HepG2 (cell line): ENCODE data around the gene STARD13. TPM values are rescaled to one million over a fixed set of nuclear protein-coding genes. Genes with fewer than 3 reads are reported as not detected.
A peak's percentile ranks its signal among the peaks of the same experiment; 100 is the strongest.

Experiments used
- BHLHE40 ChIP-seq: IDR thresholded peaks from 2 replicates; pipeline ENCODE4 v1.6.1; 2011; ENCODE audit warnings: low read length, improper control_type of control experiment
- HMGA1 ChIP-seq: sonication (generic); formaldehyde crosslinking; conservative IDR thresholded peaks from 2 replicates; pipeline ENCODE4 v1.4.0; 2020; ENCODE audit warnings: missing genetic modification reagents
- MAF1 ChIP-seq: sonication (generic); formaldehyde crosslinking; IDR thresholded peaks from 2 replicates; pipeline ENCODE4 v1.5.0; 2020; ENCODE audit warnings: missing genetic modification reagents, borderline replicate concordance
- MTA1 ChIP-seq: sonication (generic); formaldehyde crosslinking; IDR thresholded peaks from 2 replicates; pipeline ENCODE4 v1.4.0; 2020; ENCODE audit warnings: missing genetic modification reagents, mild to moderate bottlenecking, borderline replicate concordance
- NCOA1 ChIP-seq: sonication (generic); formaldehyde crosslinking; IDR thresholded peaks from 2 replicates; pipeline ENCODE4 v1.9.0; 2021; ENCODE audit warnings: missing genetic modification reagents
- NFE2L2 ChIP-seq: fragments of 150-350 bp; IDR thresholded peaks from 2 replicates; pipeline ENCODE4 v1.6.1; 2014; ENCODE audit warnings: low read length
- SNRNP70 ChIP-seq: fragments of 200-400 bp; formaldehyde crosslinking; IDR thresholded peaks from 2 replicates; pipeline ENCODE4 v1.6.1; 2017; ENCODE audit warnings: mild to moderate bottlenecking, low read depth, low read length, moderate library complexity
- SP4 ChIP-seq: sonication (generic); formaldehyde crosslinking; IDR thresholded peaks from 2 replicates; pipeline ENCODE4 v1.8.1; 2023; ENCODE audit warnings: mild to moderate bottlenecking, missing genetic modification reagents
- ZNF543 ChIP-seq: sonication (generic); formaldehyde crosslinking; IDR thresholded peaks from 2 replicates; pipeline ENCODE4 v1.4.0; 2020; ENCODE audit warnings: mild to moderate bottlenecking, missing genetic modification reagents
- ZNF550 ChIP-seq: sonication (generic); formaldehyde crosslinking; IDR thresholded peaks from 2 replicates; pipeline ENCODE4 v1.4.0; 2020; ENCODE audit warnings: mild to moderate bottlenecking, missing genetic modification reagents, borderline replicate concordance
- ZNF589 ChIP-seq: sonication (generic); formaldehyde crosslinking; conservative IDR thresholded peaks from 2 replicates; pipeline ENCODE4 v1.8.0; 2022; ENCODE audit warnings: mild to moderate bottlenecking, moderate library complexity, missing genetic modification reagents
- ZNF850 ChIP-seq: sonication (generic); formaldehyde crosslinking; conservative IDR thresholded peaks from 2 replicates; pipeline ENCODE4 v1.9.0; 2021; ENCODE audit warnings: mild to moderate bottlenecking, missing genetic modification reagents
- polyA plus RNA-seq, 8 experiments: library from polyadenylated mRNA; depleted of rRNA in 3 of 8; stranded (reverse) in 7 of 8; unstranded in 1 of 8; fragments of >200 nt; fragmentation: Illumina TruSeq in 4 of 8; extraction: Trizol in 4 of 8; gene quantifications; 2 replicates each; pipeline versions ENCODE4 v1.2.1 to v1.2.3, GENCODE V29; 2011 to 2016; ENCODE audit warnings: low read depth in 4 of 8, missing spikeins in 1 of 8, mixed read lengths in 1 of 8; ENCODE audit not compliant: insufficient read depth in 1 of 8
- total RNA-seq, 5 experiments: library from RNA; depleted of rRNA; stranded (reverse); fragments of >200 nt; fragmentation: Illumina TruSeq; extraction: Trizol; gene quantifications; 2 replicates each; pipeline ENCODE4 v1.2.3, GENCODE V29; 2016; ENCODE audit warnings: low read depth in 1 of 5
- TF ChIP-seq, protein P1 (sequence below): sonication (generic); formaldehyde crosslinking; IDR thresholded peaks from 2 replicates; pipeline ENCODE4 v1.4.0; 2020; ENCODE audit warnings: missing genetic modification reagents
- TF ChIP-seq, protein P2 (sequence below): sonication (generic); formaldehyde crosslinking; IDR thresholded peaks from 2 replicates; pipeline ENCODE4 v1.5.0; 2020; ENCODE audit warnings: missing genetic modification reagents, mild to moderate bottlenecking, borderline replicate concordance
- TF ChIP-seq, protein P3 (sequence below), 2 experiments: sonication (generic) in 1 of 2; formaldehyde crosslinking in 1 of 2; IDR thresholded peaks; 2 replicates each; pipeline versions ENCODE4 v1.4.0 to v1.6.1; 2018 to 2020; ENCODE audit warnings: missing genetic modification reagents in 2 of 2, borderline replicate concordance in 1 of 2, low read depth in 1 of 2, mild to moderate bottlenecking in 1 of 2, missing biosample characterization in 1 of 2
- TF ChIP-seq, protein P4 (sequence below): sonication (generic); formaldehyde crosslinking; IDR thresholded peaks from 2 replicates; pipeline ENCODE4 v1.4.0; 2020; ENCODE audit warnings: low read depth, missing genetic modification reagents
- TF ChIP-seq, protein P5 (sequence below): sonication (generic); formaldehyde crosslinking; IDR thresholded peaks from 2 replicates; pipeline ENCODE4 v1.8.0; 2022; ENCODE audit warnings: mild to moderate bottlenecking, missing genetic modification reagents, moderate library complexity
- TF ChIP-seq, protein P6 (sequence below): sonication (generic); formaldehyde crosslinking; IDR thresholded peaks from 2 replicates; pipeline ENCODE4 v1.4.0; 2020; ENCODE audit warnings: missing genetic modification reagents

Gene STARD13
- total and polyA plus RNA-seq, 2 of the 13 experiments (the other 11 are each of a cell fraction or from before 2014, with no cell fraction given) = 12.8 to 14.3 TPM

DNA sequence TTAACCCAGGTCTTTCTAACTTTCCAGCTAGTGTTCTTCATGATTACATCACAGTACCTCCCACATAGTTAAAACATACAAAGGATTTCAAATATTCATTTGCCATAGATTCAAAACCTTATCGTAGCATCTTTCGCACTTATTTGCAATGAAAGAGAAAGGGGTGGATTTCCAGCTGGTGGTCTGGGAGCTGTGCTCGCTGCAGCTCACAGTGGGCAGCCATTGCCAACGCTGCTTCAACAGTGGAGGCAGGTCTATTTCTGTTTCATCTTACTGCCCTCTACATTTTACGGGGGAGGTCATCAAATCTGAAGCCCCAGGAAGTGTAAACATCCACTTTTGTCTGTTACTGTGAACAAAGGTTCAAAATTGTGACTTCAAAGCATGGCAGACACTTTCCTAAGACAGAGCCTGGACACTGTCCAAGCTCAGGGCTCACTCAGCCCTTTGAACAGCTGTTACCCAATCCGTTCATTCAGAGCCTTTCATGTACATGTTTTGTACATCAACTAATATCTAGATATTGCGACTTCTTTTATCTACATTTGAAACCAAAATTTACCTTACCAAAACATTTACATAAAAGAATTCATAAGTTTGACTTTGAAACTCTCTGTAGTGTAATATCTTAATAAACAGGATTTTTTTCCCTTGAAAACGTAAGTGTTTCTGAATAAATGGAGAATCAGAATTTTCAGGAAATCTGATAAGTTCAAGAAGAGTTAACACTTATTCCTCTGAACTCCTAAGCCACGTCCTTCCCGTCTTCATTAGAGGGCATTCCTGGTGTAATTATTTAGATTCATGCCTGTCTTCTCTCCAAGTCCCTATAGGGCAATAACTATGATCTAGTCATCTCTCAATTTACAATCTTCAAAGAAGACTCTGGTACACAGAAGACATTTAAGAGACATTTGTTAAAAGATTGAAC, 25.1 kb downstream of the STARD13 start (continued):
- TF ChIP-seq MTA1 (CRISPR knock-in tag) (peak; percentile 52; the same call in 1 of the 2 replicates), ZNF850 (no peak), ZNF550 (CRISPR knock-in tag) (no peak), ZNF589 (no peak), MAF1 (CRISPR knock-in tag) (no peak), SP4 (CRISPR knock-in tag) (no peak), HMGA1 (no peak), SNRNP70 (no peak), NFE2L2 (no peak), BHLHE40 (peak; percentile 78), ZNF543 (CRISPR knock-in tag) (0 out of 2 replicates have a peak, but pooled peaks have one; percentile 59), NCOA1 (CRISPR knock-in tag) (peak; percentile 67; the same call in 1 of the 2 replicates)
- TF ChIP-seq, protein P1, sequence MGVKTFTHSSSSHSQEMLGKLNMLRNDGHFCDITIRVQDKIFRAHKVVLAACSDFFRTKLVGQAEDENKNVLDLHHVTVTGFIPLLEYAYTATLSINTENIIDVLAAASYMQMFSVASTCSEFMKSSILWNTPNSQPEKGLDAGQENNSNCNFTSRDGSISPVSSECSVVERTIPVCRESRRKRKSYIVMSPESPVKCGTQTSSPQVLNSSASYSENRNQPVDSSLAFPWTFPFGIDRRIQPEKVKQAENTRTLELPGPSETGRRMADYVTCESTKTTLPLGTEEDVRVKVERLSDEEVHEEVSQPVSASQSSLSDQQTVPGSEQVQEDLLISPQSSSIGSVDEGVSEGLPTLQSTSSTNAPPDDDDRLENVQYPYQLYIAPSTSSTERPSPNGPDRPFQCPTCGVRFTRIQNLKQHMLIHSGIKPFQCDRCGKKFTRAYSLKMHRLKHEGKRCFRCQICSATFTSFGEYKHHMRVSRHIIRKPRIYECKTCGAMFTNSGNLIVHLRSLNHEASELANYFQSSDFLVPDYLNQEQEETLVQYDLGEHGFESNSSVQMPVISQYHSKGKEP = no peak
- TF ChIP-seq, protein P2, sequence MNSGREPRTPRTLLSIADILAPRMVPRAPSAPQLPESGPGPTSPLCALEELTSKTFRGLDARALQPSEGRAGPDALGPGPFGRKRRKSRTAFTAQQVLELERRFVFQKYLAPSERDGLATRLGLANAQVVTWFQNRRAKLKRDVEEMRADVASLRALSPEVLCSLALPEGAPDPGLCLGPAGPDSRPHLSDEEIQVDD = no peak
- TF ChIP-seq, protein P3, sequence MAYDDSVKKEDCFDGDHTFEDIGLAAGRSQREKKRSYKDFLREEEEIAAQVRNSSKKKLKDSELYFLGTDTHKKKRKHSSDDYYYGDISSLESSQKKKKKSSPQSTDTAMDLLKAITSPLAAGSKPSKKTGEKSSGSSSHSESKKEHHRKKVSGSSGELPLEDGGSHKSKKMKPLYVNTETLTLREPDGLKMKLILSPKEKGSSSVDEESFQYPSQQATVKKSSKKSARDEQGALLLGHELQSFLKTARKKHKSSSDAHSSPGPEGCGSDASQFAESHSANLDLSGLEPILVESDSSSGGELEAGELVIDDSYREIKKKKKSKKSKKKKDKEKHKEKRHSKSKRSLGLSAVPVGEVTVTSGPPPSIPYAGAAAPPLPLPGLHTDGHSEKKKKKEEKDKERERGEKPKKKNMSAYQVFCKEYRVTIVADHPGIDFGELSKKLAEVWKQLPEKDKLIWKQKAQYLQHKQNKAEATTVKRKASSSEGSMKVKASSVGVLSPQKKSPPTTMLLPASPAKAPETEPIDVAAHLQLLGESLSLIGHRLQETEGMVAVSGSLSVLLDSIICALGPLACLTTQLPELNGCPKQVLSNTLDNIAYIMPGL (CRISPR knock-in tag; IDR thresholded peaks at IDR 0.05; ENCODE audit: borderline replicate concordance in 1 of 2, low read depth in 1 of 2) = no peak; a peak in 1 of 4 replicates
- TF ChIP-seq, protein P4, sequence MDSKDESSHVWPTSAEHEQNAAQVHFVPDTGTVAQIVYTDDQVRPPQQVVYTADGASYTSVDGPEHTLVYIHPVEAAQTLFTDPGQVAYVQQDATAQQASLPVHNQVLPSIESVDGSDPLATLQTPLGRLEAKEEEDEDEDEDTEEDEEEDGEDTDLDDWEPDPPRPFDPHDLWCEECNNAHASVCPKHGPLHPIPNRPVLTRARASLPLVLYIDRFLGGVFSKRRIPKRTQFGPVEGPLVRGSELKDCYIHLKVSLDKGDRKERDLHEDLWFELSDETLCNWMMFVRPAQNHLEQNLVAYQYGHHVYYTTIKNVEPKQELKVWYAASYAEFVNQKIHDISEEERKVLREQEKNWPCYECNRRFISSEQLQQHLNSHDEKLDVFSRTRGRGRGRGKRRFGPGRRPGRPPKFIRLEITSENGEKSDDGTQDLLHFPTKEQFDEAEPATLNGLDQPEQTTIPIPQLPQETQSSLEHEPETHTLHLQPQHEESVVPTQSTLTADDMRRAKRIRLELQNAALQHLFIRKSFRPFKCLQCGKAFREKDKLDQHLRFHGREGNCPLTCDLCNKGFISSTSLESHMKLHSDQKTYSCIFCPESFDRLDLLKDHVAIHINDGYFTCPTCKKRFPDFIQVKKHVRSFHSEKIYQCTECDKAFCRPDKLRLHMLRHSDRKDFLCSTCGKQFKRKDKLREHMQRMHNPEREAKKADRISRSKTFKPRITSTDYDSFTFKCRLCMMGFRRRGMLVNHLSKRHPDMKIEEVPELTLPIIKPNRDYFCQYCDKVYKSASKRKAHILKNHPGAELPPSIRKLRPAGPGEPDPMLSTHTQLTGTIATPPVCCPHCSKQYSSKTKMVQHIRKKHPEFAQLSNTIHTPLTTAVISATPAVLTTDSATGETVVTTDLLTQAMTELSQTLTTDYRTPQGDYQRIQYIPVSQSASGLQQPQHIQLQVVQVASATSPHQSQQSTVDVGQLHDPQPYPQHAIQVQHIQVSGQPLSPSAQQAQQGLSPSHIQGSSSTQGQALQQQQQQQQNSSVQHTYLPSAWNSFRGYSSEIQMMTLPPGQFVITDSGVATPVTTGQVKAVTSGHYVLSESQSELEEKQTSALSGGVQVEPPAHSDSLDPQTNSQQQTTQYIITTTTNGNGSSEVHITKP (CRISPR knock-in tag) = peak; percentile 53; the same call in 1 of the 2 replicates
- TF ChIP-seq, protein P5, sequence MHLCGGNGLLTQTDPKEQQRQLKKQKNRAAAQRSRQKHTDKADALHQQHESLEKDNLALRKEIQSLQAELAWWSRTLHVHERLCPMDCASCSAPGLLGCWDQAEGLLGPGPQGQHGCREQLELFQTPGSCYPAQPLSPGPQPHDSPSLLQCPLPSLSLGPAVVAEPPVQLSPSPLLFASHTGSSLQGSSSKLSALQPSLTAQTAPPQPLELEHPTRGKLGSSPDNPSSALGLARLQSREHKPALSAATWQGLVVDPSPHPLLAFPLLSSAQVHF (CRISPR knock-in tag) = no peak
- TF ChIP-seq, protein P6, sequence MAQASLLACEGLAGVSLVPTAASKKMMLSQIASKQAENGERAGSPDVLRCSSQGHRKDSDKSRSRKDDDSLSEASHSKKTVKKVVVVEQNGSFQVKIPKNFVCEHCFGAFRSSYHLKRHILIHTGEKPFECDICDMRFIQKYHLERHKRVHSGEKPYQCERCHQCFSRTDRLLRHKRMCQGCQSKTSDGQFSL (CRISPR knock-in tag) = no peak
